AG08395 (cell line): ENCODE results near the gene C1QL2.
A peak's percentile ranks its signal among the peaks of the same experiment; 100 is the strongest.

ENCODE experiments used
- DNase-seq: peaks from one replicate; pipeline ENCODE4 v3.0.0; 2012; ENCODE audit warnings: mixed read lengths, low spot score

The C1QL2 gene

DNA sequence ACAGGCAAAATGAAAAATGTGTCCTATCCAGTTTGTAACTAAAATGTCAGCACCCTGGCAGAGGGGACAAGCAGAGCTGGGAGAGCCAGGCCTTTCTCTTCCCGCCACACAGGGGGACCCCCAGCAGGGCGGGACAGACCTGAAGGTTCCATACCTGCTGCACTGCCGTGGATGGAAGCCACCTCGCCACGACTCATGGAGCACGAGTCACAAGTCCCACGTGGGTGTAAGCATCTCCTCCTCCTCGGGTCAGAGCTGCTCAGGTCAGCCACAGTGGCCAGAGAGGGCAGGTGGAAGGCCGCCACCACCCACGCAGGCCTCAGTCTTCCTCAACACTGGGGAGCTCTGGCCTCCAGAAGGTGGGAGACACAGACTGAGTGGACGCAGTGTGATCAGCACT lies 21.0 kb downstream of the C1QL2 start:
- no peak for DNase-seq

DNA sequence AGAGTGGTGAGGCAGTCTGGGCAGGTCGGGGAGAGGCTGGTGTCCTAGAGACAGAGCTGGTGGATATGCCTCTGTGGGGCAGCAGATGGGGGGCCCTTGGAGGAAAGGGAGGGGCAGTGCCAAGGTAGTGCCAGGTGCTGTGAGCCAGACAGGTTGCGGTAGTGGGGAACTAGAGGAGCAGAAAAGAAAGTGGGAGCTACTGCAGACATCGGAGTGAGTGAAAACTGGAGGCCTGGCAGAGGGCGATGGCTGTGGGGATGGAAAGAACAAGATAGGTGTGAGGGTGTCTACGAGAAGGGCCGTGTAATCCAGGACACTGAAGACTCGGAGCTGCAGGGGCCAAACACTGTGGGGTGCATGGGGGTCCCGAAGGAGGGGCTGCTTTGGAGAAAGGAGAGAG lies 21.7 kb downstream of the C1QL2 start:
- no peak for DNase-seq

DNA sequence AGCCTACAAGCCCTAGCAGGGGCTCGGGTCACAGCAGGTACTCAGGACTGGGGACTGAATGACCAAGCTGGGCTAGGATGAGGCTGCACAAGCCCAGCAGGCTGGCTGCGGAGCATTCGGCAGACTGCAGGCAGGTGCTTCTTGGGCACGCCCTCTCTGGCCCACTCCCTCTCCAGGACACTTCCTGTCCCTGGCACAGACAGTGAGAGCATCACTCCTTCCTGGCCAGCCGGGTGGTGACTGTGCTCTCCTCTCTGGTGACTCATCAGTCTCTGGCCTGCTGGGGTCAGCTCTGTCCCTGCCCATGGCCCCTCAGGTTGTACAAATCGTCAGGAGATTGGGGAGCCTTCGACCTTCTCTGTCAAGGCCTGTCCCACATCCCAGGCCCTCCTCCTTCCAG lies 22.5 kb downstream of the C1QL2 start:
- DNase-seq = no peak

DNA sequence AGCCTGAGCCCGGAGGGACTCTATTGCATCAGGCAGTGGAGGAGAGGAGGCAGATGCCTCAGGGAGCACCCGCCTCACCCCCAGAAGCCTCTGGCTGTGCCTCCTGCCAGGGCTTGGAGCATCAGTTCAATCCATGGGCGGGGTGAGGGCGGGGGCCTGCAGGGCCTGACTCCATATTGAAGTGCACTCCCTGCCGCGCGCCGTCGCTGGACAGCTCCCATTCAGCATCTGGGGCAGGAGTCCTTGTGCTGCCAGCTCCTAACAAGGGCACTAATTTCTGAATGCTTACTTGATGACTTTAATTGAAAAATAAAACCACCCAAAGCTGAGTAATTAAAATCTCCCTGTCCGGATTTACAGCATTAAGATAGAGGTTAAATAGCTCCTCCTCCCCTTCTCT lies 23.8 kb downstream of the C1QL2 start:
- no peak for DNase-seq

DNA sequence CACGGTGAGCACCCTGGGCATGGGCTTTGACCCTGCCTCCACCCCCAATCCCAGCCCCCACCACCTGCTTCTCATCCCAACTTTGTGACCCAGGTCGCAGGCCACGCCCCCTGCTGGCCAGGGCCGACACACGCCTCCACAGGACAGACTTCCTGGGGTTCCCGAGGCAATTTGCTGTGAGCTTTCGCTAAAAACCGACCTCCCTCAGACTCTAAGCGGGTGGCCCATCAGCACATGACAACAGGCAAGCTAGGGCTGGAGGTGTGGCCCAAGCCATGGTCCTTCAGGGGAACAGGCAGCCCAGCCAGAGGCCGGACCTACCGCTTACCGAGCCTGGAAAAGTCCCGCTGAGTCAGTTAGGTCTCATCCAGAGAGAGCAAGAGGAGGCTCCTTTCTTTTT lies 31.9 kb downstream of the C1QL2 start:
- DNase-seq = peak; percentile 35

DNA sequence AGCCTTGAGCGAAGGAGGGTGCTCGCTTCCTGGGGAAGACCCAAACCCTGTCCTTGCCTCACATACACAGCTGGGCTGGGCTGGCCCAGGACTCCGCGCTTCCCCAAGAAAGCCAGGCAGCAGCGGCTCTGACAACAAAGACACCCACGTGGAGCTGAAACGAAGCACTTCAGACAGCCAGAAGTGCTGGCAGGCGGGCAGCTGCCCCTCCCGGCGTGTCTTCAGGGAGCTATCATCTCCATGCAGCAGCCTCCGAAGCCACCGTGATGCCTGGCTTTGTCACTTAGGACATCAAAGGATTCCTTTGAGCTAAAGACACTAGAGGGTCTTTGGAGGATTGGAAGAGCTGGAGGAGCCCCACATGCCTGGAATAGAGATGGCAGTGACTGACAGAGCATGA lies 35.2 kb downstream of the C1QL2 start:
- DNase-seq = no peak

DNA sequence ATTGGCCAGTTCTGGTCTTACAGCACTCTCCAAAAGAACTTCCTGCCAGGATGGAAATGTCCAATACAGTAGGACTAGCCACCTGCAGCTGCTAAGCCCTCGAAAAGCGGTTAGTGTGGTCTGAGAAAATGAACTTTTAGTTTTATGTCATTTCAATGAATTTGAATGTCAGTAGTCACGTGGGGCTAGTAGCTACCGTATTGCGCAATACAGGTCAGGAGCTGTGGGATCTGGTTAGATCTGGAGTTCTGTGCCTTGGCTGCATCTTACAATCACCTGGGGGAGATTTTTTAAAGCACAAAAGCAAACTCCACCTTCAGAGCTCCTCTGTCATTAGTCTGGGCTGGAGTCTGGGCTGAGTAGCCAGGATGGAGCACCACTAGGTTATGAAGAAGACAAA lies 35.9 kb downstream of the C1QL2 start:
- DNase-seq = no peak

DNA sequence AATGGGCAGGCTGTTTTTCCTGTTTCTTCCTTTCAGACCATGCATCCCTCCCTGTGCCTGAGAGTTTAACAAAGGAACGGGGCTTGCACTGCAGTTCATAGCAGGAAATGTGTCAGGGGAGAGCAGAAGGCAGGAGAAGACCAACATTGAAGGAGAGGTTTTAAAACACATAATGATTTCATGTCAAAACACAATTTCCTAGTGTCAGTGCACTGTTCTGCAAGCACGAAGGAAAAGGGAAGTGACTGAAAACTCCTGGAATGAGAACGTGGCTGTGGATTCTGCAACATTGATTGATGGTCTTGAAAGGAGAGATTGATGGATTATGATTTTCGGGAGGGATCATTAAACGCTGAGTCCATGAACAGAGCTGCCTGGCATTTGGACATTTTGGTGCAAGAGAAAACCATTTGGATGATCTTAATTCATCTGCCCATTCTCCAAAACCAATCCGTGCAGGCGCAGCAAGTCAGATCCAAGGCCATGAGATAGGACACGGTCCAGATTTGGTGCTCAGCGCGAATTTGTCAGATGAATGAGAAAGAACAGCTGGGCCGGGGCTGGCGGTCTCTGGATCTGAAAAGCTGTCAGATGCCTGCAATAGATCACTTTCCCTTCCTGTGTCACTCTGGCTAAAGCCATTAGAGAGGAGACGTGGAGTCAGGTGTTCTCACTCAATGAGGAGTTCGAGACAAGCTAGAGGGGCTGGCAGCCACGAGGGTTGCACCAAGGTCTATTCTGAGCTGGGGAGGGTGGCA lies 38.4 kb downstream of the C1QL2 start:
- no peak for DNase-seq

DNA sequence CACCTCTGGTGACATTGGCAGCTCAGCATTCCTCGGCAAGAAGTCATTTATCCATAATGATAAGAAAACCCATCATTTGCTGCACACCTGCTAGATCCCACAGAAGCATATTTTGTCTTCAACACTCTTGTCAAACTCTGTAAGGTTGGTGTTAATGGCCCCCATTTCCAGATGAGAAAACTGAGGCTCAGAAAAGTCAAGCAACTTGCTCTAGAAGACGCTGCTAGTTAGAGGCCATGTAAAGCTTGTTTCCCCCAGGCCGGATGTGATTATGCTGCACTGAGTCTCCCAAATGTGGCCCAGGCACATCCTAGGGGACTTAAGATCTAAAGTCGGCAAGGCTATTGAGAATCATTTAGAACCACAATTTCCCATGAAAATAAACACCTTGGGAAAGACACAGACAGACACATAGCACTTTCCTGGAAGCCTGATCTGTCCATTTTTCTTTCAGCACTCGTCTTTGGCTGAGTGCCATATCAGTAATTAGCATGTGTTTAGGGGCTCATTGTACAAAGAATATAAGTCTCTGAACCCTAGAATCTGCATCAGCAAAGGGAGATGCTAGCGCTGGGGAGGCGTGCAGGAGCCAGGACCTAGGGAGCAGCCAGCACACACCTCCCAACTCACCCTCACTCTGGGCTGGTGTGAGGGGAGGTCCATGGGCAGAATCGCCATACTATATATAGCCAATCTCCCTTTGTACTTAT lies 39.3 kb downstream of the C1QL2 start:
- no peak for DNase-seq

DNA sequence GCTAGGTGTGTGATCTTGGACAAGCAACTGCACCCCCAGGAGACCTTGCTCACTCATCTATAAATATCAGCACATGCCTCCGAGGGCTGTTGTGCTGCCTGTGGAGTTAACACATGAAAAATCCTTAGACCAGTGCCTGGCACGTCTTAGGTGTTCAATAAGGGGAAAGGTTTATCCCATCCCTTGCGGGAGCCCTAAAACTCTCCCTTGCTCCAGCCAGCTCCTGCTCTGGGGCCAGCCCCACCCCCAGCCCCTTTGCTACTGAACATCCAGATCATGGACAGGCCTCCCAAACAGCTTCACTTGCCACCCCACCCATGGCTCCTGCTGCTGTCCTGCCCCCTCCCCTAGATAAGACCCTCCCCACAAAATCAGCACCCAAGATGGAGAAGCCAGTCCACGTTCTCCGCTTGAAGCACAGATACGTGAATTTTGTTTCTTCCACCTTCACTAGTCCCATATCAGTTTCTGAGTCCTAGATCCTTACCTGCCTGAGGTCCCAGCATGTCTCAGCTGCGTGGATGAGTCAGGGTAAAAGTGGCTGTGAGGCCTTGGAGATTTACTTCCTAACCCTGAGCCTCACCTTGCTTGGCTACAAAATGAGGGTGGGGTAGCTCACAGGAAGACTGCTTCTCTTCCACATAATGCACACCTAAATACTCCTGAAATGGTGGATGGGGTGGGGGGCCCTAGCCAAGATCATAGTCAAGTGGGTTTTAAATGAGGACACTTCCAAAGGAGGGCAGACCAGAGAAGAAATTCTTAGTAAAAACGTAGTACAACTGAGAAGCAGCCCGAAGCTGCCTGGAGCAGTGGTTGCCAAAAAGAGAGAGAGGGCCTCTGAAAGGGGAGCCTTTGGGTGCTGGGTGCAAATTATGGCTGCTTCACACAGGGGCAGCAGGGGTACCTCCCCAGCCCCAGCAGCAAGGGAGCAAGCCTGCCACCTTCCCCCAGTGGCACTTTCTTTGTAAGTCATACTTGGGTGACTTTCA lies 40.4 kb downstream of the C1QL2 start:
- no peak for DNase-seq

DNA sequence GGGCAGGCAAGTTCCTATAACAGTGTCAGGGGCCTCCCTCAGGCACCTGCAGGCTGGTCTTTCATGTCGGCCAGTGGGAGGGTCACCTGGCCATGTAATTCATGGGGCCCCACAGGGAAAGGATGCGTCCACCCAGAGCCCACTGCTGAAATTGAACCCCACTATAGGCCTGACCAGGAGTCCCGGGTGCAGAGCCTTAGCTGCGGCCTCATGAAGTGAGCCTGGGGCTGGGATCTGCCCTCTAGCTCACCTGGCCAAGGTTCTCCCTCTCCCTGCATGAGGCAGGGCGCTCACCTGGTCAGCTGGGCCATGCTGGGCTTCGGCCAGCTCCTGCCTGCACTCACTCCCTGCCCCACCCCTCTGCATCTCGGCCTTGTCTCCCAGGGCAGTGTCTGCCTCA lies 41.1 kb downstream of the C1QL2 start:
- DNase-seq = no peak

DNA sequence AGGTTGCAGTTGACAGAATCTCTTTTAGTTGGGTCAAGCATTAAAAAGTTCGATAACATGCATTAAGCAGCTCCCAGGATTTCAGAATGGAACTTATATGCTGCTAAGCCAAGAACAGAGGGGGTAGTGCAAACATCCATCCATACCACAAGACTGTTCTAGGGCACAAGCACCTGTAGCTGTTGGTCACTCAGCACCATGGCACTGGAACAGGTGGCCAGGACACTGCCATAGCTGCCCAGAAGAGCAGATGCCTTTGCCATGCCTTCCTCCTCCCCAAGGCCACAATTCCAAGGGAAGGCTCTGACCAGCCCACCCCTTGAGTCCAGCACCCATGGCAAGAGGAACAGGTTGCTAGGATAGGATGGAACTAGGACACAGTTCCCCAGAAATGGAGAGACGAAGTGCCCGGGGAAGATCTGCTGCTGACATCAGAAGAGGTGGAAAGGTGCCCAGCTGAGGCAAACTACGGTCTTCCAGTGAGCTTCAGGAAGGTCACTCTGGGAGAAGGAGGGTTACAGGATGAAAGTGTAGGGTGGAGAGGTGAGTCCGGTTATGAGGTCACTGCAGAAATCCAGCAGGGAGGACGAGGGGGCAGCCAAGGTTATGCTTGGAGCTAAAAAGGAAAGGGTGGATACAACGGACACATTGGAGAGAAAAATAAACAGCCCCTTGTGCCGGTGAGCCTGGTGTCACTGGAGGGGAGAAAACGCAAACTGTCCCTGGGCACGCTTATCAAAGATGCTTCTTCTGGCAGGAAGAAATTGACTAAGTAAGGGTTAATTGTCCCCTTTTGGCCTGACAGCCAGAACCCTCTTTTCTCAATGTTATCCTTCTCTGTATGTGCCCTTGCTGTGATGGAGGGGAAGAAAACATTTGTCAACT lies 41.9 kb downstream of the C1QL2 start:
- DNase-seq = no peak

DNA sequence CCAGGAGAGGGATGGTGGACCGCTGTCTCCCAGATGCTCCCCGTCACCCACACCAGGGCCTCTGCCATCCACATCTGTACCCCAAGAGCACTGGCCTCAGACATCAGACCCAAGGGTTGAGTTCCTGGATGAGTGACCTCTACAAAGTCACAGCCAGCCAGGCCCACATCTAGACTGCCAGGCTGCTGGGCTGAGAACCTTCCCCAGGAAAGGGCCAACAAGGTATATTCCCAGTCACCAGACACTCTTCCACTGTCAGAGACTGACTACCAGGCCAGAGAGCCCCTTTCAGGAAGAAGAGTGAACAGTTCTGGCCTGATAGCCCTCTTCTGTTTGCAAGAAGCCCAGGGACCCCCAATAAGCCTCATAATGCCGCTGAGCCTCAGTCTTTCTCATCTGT lies 44.3 kb downstream of the C1QL2 start:
- no peak for DNase-seq

DNA sequence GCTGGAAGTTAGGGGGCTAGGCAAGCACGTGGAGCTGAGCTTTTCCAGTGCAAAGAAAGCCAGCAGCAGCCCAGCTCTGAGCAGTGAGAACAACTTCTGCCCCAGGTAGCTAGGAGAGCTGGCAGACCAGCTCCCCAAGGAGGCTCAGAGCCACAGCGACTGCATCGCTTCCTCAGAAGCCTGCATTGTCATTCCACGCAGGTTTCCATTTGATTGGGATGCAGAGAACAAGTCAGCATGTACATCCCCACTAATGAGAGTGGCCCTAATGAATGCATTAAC lies 45.1 kb downstream of the C1QL2 start:
- no peak for DNase-seq

DNA sequence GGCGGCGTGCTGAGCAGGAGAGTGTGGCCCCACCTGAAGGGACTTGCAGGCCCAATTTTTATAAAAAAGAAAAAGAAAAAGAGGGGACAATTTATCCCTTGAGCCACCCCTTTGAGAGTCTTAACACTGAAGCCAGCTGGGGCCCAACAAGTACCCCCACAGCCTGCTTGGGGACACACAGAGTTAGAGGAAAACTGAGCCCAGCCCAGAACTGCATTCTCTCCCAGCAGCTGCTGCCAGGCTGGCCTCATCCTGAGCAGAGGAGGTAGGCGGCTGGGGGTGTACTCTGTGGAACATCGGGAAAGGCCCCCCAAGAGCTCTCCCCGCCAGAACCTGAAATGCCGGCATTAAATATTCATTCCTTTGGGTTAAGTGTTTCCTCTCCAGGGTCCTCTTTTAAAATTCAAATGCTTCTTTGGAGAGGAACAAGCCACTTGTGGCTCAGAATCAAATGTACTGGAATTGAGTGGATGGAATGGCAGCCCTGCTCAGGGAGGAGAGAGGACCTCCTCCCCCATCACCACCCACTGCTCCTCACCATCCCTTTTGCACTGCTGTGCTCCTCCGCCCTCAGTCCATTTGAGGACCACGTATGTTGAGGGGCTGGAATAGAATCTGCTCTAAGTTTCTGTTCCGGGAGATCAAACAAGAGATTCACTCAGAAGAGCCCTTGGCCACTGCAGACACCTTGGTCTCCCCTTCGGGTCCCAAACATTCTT lies 45.6 kb downstream of the C1QL2 start:
- DNase-seq = no peak

DNA sequence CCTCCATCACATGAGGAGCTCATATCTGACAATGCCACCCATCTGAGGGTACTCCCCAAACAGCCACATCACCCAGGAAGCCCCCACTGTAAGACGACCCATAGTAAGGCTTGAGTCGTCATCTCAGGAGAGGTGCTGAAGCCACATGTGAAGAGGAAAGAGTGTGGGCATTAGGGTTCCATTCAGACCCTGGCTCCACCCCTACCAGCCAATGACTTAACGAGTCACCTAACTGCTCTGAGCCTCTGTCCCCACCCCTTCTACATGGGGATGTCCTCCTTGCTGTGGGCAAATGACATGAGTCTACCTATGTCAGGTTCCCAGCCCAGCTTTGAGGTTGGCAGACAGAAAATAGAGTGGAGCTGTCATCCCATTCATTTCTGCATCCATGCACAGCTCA lies 46.3 kb downstream of the C1QL2 start:
- DNase-seq = no peak

DNA sequence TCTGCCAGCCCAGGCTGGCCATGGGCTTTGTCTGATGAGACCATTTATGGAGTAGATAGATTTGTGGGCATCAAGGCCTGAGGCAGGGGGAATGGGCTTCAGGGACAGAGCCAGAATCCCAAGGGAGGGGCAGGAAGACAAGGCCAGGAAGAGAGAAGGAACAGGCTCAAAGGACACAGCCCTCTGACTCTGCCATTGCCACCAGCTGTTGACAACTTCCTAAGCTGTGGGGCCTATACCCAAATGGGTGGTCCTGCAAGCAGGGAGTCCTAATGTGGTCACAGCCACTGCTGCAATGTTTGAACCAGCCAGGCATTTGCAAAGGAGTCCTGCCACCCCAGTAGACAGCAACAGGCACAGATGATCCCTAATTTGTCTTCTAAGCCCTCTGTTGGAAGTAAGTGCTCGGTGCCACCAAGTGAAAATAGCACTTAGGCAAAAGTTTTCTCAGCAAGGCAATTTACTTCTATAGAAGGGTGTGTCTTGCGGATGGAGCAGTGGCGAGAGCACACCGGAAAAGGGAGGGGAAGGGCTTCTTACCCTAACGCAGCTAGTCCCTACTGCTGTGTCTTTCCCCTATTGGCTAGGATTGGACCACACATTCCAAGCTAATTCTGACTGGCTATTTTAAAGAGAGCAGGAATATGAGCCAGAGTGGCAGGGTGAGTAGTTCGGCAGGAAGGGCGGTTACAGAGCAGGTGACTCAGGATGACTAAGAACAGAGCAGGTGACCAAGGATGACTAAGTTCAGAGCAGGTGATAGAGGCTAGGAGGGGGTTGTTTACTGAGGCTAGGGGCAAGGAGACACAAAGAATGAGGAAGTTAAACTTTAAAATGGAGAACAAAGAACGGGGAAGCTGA lies 47.2 kb downstream of the C1QL2 start:
- no peak for DNase-seq

DNA sequence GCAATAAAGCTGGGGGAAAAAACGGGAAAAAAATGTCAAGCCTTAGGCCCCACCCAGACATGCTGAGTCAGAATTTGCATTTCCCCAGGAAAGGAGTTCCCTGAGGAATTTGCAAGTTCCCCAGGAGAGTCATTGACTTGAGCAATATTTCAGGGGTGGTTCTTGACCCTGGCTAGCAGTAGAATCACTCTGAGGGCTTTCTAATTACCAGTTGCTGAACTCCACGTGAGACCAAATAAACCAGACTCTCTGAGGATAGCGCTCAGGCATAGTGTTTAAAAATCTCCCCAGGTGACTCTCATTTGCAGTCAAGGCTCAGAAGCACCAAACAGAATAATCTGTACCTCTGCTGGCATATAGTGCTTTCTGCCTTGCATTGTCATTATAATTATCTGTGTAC lies 48.7 kb downstream of the C1QL2 start:
- DNase-seq = no peak

DNA sequence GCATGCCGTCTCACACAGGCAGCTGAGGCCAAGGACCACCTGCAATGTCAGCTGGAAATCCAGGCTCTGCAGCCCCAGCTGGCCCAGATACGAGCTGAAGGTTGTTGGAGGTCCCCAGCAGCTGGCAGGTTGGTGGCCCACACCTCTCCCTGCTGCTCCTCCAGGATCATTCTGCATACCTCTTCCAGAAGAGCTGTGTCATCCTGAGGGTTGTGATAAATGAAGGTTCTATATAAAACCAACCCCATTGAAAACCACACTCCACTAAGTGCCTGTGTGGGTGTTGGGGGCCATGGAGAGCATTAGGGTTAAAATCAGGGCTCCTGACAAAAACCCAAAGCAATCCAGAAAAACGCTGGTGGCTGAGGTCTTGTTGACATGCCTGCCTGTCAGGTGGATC lies 50.4 kb downstream of the C1QL2 start:
- no peak for DNase-seq

DNA sequence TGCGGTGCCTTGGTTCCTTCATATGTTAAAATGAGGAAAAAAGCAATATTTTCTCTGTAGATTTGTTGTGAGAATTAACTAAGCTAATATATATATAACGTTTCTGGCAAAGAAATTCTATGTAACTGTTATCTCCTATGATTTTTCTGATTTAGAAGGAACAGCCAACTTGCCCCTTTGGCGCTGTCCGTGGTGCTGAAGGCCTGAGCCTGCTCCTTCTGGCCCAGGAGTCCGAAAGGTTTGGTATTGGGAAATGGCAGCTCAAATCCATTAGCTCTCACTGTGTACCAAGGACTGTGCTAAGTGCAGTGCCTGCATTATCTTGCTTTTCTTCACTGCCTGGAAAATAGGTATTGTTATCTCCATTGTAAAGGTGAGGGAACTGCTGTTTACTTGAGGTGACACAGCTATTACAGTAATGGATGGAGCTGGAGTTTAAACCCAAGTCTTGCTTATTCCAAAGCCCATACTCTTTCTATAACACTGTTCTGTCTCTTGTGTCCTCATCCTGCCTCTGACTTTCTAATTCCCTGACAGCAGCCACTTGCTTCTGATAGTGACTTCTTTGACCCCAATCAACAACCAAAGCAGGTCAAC lies 52.2 kb downstream of the C1QL2 start:
- no peak for DNase-seq
